Stimulated activated CD4-positive, alpha-beta T cell treated with anti-CD3 and anti-CD28 coated beads, TNF-alpha, amount 100 ng/mL, for 4 hours (primary cell): ENCODE data around the gene POLDIP2.

Experiments
- DNase-seq, 3 experiments: peaks; one replicate each; pipeline ENCODE4 v3.0.0-alpha.2; 2020; ENCODE audit warnings: low read depth in 3 of 3

Gene POLDIP2

GRCh38 chr17:28390563-28390962 is 33.2 kb upstream of the POLDIP2 start:
- no peak for DNase-seq

- DNase-seq, result no peak
Measured at GRCh38 chr17:28390141-28390540, 32.8 kb upstream of the POLDIP2 start.

- DNase-seq, result no peak
Measured at GRCh38 chr17:28388106-28388505, 30.8 kb upstream of the POLDIP2 start.

- DNase-seq, result no peak
Measured at GRCh38 chr17:28386391-28386790, 29.1 kb upstream of the POLDIP2 start.

- no peak for DNase-seq
Measured at GRCh38 chr17:28385406-28385805, 28.1 kb upstream of the POLDIP2 start.

- no peak for DNase-seq
Measured at GRCh38 chr17:28385037-28385400, 27.7 kb upstream of the POLDIP2 start.

GRCh38 chr17:28384281-28385036 is 27.1 kb upstream of the POLDIP2 start:
- DNase-seq, result peak; percentile 34 to 47 (median 34)

GRCh38 chr17:28381141-28381825 is 24.0 kb upstream of the POLDIP2 start:
- no peak for DNase-seq

- no peak for DNase-seq
Measured at GRCh38 chr17:28379814-28380801, 22.8 kb upstream of the POLDIP2 start.

- DNase-seq, result no peak
Measured at GRCh38 chr17:28372945-28373274, 15.6 kb upstream of the POLDIP2 start.

- no peak for DNase-seq
Measured at GRCh38 chr17:28372203-28372944, 15.0 kb upstream of the POLDIP2 start.

- peak; percentile 67 to 73 (median 73) for DNase-seq
Measured at GRCh38 chr17:28371245-28372202, 14.2 kb upstream of the POLDIP2 start, which contains the start of gene SARM1. Gene SARM1, plus strand, starts transcription at chr17:28371694. Its CDS starts 339 bp downstream, at chr17:28372033.

- DNase-seq, result no peak
Measured at GRCh38 chr17:28370744-28371103, 13.4 kb upstream of the POLDIP2 start.

GRCh38 chr17:28370035-28370743 is 12.9 kb upstream of the POLDIP2 start, which contains the start of gene VTN:
Gene VTN, minus strand, starts transcription at chr17:28370307. Its CDS starts 104 bp downstream, at chr17:28370203.
- DNase-seq, result no peak

GRCh38 chr17:28369684-28370034 is 12.3 kb upstream of the POLDIP2 start:
- no peak for DNase-seq

GRCh38 chr17:28368915-28369683 is 11.8 kb upstream of the POLDIP2 start:
- DNase-seq, result no peak

- no peak for DNase-seq
Measured at GRCh38 chr17:28368306-28368831, 11.0 kb upstream of the POLDIP2 start.

- no peak for DNase-seq
Measured at GRCh38 chr17:28367641-28368305, 10.4 kb upstream of the POLDIP2 start.
